ENCODE data around the gene CELSR1.

Gene CELSR1

GRCh38 chr22:46464296-46464695 lies 73.1 kb downstream of the CELSR1 start:
- in situ Hi-C loops (cut with MboI; ENCODE audit: low pct_unique_long_range_greater_than_20kb, low sequenced_read_pairs, unreplicated experiment): no loop called here
- TF ChIP-seq CTCF (IDR thresholded peaks at IDR 0.05; ENCODE audit: extremely low read depth, insufficient read depth, missing control alignments): no peak

DNA sequence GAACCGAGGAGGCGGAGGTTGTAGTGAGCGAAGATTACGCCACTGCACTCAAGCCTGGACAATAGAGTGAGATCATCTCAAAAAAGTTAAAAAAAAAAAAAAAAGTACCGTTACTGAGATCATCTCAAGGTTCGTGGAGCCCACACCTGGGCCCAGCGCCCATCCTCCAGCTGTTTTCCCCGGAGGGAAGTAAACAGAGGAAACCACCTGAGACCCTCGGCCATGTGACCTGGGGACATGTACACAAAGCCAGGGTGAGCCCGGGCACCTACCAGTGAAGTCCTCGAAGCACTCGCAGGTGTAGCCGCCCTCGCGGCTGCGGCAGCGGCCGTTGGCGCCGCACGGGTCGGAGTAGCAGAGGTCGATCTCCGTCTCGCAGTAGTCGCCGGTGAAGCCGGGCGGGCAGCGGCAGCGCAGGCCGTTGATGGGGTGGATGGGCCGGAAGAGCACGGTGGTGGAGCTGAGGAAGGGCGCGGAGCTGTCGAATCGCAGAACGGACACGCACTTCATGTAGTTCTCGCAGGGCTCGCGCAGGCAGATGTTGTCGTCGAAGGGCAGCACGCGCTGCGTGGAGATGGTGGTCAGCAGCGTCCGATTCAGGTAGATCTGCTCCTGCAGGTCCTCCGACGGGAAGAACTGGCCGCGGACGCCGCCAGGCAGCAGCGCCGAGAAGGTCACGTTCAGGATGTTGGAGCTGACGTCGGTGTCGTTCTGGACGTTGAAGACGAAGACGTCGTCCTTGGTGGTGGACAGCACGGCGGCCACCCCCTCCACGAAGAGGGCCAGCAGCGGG lies 73.8 kb downstream of the CELSR1 start:
- in situ Hi-C loops (cut with MboI; ENCODE audit: low pct_unique_long_range_greater_than_20kb, low sequenced_read_pairs, unreplicated experiment): no loop called here
- TF ChIP-seq CTCF (IDR thresholded peaks at IDR 0.05; ENCODE audit: extremely low read depth, insufficient read depth, missing control alignments): no peak
- no peak for DNase-seq (ENCODE audit: low spot score)

More at GRCh38 chr22:46464296-46464695, 73.1 kb downstream of the CELSR1 start:
- DNase-seq (ENCODE audit: low spot score): no peak

GRCh38 chr22:46462726-46463371 lies 74.6 kb downstream of the CELSR1 start:
- no peak for DNase-seq (ENCODE audit: low spot score)
- no peak for TF ChIP-seq CTCF (IDR thresholded peaks at IDR 0.05; ENCODE audit: extremely low read depth, insufficient read depth, missing control alignments)
- in situ Hi-C loops (cut with MboI; ENCODE audit: low pct_unique_long_range_greater_than_20kb, low sequenced_read_pairs, unreplicated experiment): no loop called here

DNA sequence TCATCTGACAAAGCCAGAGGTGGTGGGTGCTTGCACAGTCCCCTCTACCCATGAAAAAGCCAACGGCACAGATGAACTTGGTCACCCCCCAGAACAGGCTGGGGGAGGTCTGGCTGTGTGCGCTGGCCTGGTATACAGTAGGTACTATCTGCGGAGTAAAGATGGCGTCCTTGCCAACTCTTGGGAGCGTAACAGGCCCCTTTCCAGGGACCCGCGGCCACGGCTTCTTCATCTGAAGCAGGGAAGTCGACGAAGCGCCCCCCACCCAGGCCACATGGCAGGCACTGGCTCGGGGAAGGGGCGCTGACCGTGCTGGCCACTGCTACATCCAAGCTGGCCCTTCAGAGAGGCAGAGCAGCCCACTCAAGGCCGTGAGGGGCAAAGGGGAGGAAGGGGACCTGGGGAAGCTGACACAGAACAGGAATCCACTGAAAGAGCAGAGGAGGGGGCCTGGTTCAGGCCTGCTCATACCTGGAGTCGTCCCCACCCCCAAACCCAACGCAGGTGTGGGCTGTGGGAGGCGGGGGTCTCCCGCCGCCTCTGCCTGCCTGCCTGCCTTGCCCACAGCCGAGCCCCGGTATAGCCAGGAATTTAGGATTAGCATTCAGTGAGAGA lies 75.7 kb downstream of the CELSR1 start:
- DNase-seq (ENCODE audit: low spot score): no peak
- TF ChIP-seq CTCF (IDR thresholded peaks at IDR 0.05; ENCODE audit: extremely low read depth, insufficient read depth, missing control alignments): no peak
- in situ Hi-C loops (cut with MboI; ENCODE audit: low pct_unique_long_range_greater_than_20kb, low sequenced_read_pairs, unreplicated experiment): no loop called here

- DNase-seq (ENCODE audit: low spot score): no peak
- TF ChIP-seq CTCF (IDR thresholded peaks at IDR 0.05; ENCODE audit: extremely low read depth, insufficient read depth, missing control alignments): no peak
- in situ Hi-C loops (cut with MboI; ENCODE audit: low pct_unique_long_range_greater_than_20kb, low sequenced_read_pairs, unreplicated experiment): no loop called here
These were observed 76.6 kb downstream of the CELSR1 start for GRCh38 chr22:46460857-46461256.

DNA sequence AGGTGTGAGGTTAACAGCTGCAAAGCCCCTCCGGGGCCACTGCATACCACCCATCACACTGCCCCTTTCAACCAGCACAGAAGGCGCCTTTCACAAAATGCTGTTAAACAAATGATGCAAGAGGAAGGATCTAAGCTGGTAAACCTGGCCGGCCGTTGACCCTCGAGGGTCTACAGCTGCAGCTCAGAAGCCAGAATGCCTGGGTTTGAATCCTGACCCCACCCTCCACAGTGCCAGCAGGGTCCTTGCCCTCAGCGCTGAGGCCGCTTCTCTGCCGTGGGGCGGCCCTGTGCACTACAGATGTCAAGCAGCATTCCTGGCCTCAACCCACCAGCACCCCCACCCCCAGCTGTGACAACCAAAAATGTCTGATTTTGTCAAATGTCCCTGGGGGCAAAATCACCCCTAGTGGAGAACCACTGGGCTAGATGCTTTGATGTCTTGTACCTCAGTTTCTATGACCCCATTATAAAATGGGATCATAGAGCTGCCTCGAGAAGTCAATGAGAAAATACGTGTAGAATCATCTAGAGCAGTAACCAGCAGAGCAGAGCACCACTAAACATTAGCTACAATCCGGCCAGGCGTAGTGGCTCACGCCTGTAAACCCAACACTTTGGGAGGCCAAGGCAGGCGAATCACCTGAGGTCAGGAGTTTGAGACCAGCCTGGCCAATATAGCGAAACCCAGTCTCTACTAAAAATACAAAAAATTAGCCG lies 77.9 kb downstream of the CELSR1 start:
- TF ChIP-seq CTCF (IDR thresholded peaks at IDR 0.05; ENCODE audit: extremely low read depth, insufficient read depth, missing control alignments): no peak
- DNase-seq (ENCODE audit: low spot score): no peak
- in situ Hi-C loops (cut with MboI; ENCODE audit: low pct_unique_long_range_greater_than_20kb, low sequenced_read_pairs, unreplicated experiment): no loop called here

All from GM13977 (cell line).